Activated CD8-positive, alpha-beta memory T cell treated with anti-CD3 and anti-CD28 coated beads for 48 hours (primary cell): ENCODE measurements around the gene ELMO3.
A peak's percentile ranks its signal among the peaks of the same experiment; 100 is the strongest.

Experiments used
- DNase-seq, 3 experiments: peaks; one replicate each; pipeline ENCODE4 v3.0.0-alpha.2; 2020; ENCODE audit warnings: low read depth in 2 of 3, low spot score in 2 of 3

The ELMO3 gene

GRCh38 chr16:67163164-67163998, 35.5 kb upstream of the ELMO3 start:
- DNase-seq, result no peak

GRCh38 chr16:67163999-67164558, 34.9 kb upstream of the ELMO3 start:
- no peak for DNase-seq

GRCh38 chr16:67164599-67165061, 34.3 kb upstream of the ELMO3 start, which contains the start of gene HSF4:
Gene HSF4 (plus strand): TSS chr16:67164745. CDS start chr16:67164812, 67 bp downstream.
- no peak for DNase-seq

DNA sequence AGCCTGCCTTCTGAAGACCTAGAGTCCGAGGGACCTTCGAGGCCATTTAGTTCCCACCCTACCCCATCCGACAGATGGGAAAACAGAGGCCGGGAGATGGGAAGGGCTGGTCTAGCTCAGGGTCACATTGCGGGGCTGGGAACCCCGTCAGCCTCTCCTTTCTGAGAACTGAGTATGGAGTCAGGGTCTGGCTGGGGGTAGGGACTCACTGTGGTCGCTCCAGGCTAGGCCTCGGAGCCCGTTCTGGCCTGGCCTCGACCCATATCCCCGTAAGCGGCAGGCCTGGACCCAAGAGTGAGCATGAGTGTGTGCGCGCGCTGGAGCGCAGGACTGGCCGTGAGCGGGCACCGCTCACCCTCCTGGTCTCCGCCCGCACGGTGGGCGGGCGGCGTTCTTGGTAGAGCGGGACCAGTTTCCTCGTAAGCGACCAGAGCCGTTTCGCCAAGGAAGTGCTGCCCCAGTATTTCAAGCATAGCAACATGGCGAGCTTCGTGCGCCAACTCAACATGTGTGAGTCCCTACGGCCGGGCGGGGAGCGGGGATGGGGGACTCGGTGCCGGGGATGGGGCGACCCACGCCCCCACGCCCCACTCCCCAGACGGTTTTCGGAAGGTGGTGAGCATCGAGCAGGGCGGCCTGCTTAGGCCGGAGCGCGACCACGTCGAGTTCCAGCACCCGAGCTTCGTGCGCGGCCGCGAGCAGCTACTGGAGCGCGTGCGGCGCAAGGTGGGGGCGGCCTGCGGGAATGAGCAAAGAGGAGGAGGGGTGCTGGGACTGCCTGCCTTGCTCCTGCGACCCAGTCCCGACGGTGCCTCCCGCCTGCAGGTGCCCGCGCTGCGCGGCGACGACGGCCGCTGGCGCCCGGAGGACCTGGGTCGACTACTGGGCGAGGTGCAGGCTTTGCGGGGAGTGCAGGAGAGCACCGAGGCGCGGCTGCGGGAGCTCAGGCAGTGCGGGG, 33.5 kb upstream of the ELMO3 start:
- no peak for DNase-seq

- no peak for DNase-seq
These were observed 32.8 kb upstream of the ELMO3 start for GRCh38 chr16:67166110-67166547.

DNA sequence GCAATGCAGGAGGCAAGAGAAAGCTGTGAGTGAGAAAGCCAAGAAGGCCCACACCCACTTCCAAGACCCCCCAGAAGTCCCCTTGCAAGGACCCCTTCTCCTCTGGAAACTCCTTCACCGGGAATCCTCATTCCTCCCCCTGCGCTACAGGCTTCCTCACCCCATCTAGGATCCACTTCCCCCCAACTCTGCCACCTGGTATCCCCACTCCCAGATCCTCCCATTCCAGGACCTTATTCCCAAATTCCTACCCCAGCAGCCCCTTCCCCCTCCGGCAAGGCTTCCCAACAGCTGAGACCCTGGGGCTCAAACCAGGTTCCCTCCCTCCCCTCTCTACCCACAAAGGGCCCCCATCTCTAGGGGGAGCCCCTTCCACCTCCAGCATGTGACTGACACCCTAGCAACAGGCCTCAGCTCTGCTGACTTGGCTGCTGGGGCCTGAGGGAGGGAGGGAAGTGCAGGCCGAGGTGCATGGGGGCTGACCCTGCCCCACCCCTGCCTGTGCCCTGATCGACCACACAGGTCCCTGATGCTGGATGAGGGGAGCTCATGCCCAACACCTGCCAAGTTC, 32.2 kb upstream of the ELMO3 start:
- DNase-seq, result no peak

- no peak for DNase-seq
These were observed 31.3 kb upstream of the ELMO3 start for GRCh38 chr16:67167588-67167987.

DNA sequence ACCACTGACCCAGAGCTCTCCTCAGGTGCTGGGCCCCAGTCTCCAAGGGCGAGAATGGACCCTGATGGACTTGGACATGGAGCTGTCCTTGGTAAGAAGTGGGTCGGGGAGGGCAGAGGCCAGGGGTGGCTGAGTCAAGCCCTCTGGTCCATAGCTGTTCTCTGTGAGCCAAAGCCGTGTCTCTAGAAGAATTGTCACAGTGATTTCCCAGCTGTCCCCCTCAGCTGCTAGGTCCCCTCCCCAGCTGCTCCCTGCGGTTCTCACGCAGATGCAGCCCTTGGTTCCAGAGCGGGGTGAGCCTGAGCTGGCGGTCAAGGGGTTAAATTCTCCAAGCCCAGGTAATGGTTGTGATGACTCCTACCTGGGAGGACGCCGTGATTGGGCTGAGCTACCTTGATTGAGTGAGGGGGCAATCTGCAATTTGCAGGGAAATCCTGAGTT, 29.9 kb upstream of the ELMO3 start:
- no peak for DNase-seq

DNA sequence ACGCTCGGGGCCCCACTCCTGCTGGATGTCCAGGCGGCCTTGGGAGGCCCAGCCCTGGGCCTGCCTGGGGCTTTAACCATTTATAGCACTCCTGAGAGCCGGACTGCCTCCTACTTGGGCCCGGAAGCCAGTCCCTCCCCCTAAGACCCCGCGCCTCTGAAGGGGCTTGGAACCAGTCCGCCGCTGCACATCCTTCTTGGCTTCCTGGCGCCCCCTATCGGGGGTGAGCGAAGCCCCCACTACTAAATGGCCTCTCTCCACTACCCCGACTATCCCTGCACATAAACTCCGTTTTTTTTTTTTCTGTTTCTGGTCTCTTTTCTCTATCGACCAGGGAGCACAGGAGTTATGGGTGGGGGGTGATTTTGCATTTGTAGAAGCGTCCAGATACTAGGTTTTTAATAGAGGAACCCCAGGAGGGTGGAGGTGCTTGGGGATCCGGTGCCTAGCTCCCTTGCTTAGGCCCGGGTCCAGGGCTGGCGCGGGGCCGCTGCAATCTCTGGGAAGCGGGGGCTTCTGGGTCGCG, 29.2 kb upstream of the ELMO3 start:
- no peak for DNase-seq

DNA sequence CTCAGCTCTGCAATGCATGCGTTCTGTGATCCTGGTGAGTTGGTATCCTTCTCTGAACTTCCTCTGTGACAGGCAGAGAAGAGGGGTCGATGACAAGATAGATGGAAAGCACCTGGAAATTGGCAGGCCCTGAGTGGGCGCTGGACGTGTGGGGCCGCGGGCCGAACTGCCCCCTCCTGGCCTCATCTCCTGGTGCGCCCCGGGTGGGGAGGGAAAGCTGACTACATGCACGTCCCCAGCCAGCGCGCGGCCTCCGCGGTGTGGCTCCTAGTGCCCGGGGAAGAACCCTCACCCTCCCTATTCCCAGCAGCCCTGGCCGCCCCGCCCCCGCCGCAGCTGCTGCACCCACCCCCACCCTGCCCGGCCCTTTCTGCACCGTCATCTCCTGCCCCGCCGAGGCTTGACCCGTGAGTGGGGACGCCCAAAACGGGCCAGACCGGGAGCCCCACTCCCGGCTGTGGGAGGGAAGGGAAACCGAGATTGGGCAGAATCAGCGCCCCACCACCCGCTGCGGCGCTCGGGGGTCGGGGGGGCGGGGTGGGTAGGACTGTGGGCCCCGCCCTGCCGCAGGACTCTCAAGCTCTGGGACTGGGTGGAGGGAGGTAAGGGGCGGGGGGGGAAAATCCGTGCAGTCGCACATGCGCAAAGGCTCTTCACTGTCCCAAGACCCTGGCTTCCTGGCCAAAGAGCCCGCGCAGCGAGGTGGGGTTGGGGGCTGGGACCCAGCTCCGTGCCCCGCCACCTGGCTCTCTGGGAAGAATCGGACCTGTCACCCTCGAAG, 28.6 kb upstream of the ELMO3 start, which contains the start of gene NOL3:
TSS of gene NOL3 (plus strand) at position 371 of the 781 bp plus-strand sequence.
- DNase-seq, result peak in 1 of 3 experiments; percentile 42

GRCh38 chr16:67170949-67171649, 27.8 kb upstream of the ELMO3 start:
- DNase-seq, result no peak

GRCh38 chr16:67173323-67173722, 25.6 kb upstream of the ELMO3 start:
- no peak for DNase-seq

GRCh38 chr16:67173808-67174705, 24.9 kb upstream of the ELMO3 start:
- DNase-seq, result no peak

- DNase-seq, result no peak
These were observed 24.2 kb upstream of the ELMO3 start for GRCh38 chr16:67174706-67175231.

GRCh38 chr16:67176662-67177061, 22.3 kb upstream of the ELMO3 start:
- no peak for DNase-seq

DNA sequence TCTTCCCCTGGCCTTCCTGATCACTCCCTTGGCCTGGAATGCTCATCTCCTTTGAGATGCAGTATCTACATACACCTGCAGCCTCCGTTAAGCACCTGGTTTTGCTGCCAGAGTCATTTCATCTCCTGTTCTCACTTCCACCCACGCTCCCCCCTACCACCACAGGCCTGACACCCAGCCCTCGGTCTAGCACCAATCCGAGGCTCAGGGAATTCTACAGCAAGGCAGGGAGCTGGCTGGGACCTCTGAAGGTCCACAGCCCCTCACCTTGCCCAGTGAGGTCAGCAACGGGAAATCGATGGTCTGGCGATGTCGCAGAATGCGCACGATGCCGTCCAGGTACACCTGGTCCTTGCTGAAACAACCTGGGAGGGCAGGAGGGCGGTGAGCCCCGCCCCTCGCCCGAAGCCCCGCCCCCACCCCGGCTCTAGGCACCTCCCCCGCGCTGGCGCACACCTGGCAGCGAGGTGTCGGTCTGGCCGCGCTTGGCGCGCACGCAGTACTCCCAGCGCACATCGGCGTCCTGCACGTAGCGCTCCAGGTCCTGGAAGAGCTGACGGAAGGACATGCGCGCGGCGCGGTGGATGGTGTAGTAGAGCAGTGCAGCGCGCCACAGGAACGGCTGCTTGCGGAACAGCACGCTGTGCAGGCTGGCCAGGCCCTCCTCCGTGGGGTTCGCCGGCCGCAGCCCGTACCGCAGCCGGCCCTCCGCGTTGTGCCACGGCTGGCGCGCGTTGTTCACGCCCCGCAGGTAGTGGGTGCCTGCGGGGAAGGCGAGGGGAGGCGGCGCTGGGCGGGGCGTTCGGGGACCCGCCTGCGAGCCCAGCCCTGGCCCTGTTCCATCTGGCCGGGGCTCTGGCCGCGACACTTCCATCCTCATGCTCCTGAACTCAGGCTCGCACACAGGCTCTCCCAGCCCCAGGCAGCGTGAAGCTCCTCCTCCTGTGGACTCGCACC, 20.9 kb upstream of the ELMO3 start:
- DNase-seq, result no peak
